K562 (cell line): Measurements from ENCODE around the gene CCDC28A. TPM values are rescaled to one million over a fixed set of nuclear protein-coding genes. Genes with fewer than 3 reads are reported as not detected.

ENCODE experiments used
- BMI1 ChIP-seq: fragments of 150-350 bp; IDR thresholded peaks from 2 replicates; pipeline ENCODE4 v1.6.1; 2014; ENCODE audit warnings: low read length
- CBFB ChIP-seq: sonication (generic); formaldehyde crosslinking; IDR thresholded peaks from 2 replicates; pipeline ENCODE4 v1.4.0; 2020; ENCODE audit warnings: mild to moderate bottlenecking, missing genetic modification reagents
- CC2D1A ChIP-seq: fragments of 450-650 bp; IDR thresholded peaks from 2 replicates; pipeline ENCODE4 v1.6.1; 2017; ENCODE audit warnings: mild to moderate bottlenecking
- FOXJ3 ChIP-seq: sonication (generic); formaldehyde crosslinking; IDR thresholded peaks from 2 replicates; pipeline ENCODE4 v1.4.0; 2020; ENCODE audit warnings: mild to moderate bottlenecking, missing genetic modification reagents
- GATAD2B ChIP-seq: fragments of 450-650 bp; IDR thresholded peaks from 2 replicates; pipeline ENCODE4 v1.6.1; 2017; ENCODE audit warnings: mild to moderate bottlenecking, borderline replicate concordance
- MED1 ChIP-seq: sonication (generic); formaldehyde crosslinking; IDR thresholded peaks from 2 replicates; pipeline ENCODE4 v1.8.1; 2023; ENCODE audit warnings: missing genetic modification reagents, borderline replicate concordance
- PCBP1 ChIP-seq: fragments of 200-400 bp; formaldehyde crosslinking; IDR thresholded peaks from 2 replicates; pipeline ENCODE4 v1.6.1; 2018; ENCODE audit warnings: mild to moderate bottlenecking, low read depth, low read length; ENCODE audit not compliant: poor library complexity, severe bottlenecking
- PHB2 ChIP-seq: fragments of 450-650 bp; IDR thresholded peaks from 2 replicates; pipeline ENCODE4 v1.6.1; 2017; ENCODE audit warnings: low read depth
- POLR2B ChIP-seq: fragments of 450-650 bp; IDR thresholded peaks from 2 replicates; pipeline ENCODE4 v1.6.1; 2018; ENCODE audit warnings: low read depth; ENCODE audit not compliant: partially characterized antibody
- RFX1 ChIP-seq: fragments of 450-650 bp; IDR thresholded peaks from 2 replicates; pipeline ENCODE4 v1.6.1; 2016; ENCODE audit warnings: mild to moderate bottlenecking, moderate library complexity
- RFX5 ChIP-seq: IDR thresholded peaks from 2 replicates; pipeline ENCODE4 v1.6.1; 2011; ENCODE audit warnings: low read depth, mild to moderate bottlenecking, improper control_type of control experiment, low read length
- RNF2 ChIP-seq: sonication (generic); IDR thresholded peaks from 2 replicates; pipeline ENCODE4 v1.6.1; 2016
- SMARCA4 ChIP-seq: fragments of 450-650 bp; IDR thresholded peaks from 2 replicates; pipeline ENCODE4 v1.6.1; 2016
- SNIP1 ChIP-seq: fragments of 450-650 bp; IDR thresholded peaks from 2 replicates; pipeline ENCODE4 v1.7.1; 2017; ENCODE audit warnings: low read depth, mild to moderate bottlenecking
- TCF3 ChIP-seq: sonication (generic); formaldehyde crosslinking; IDR thresholded peaks from 2 replicates; pipeline ENCODE4 v1.4.0; 2020; ENCODE audit warnings: mild to moderate bottlenecking, missing genetic modification reagents
- polyA plus RNA-seq, 8 experiments: library from polyadenylated mRNA; depleted of rRNA in 4 of 8; stranded (reverse) in 5 of 8; unstranded in 3 of 8; fragments of >200 nt; fragmentation: Nextera tagmentation in 2 of 8; fragmentation: Illumina TruSeq in 1 of 8; extraction: Ambion mirVana in 2 of 8; extraction: Trizol in 1 of 8; gene quantifications; 2 replicates each; pipeline versions ENCODE4 v1.2.1 to v1.2.3, GENCODE V29; 2011 to 2014; ENCODE audit warnings: inconsistent platforms in 1 of 8, missing spikeins in 1 of 8
- total RNA-seq, 7 experiments: library from RNA; depleted of rRNA in 6 of 7; stranded (reverse); fragments of >200 nt in 6 of 7; fragmentation: Illumina TruSeq in 2 of 7; extraction: Trizol in 2 of 7; gene quantifications; 2 replicates each; pipeline versions ENCODE4 v1.2.1 to v1.2.3, GENCODE V29; 2011 to 2021; ENCODE audit warnings: low replicate concordance in 1 of 7
- TF ChIP-seq, protein P1 (sequence below): fragments of 450-650 bp; IDR thresholded peaks from 2 replicates; pipeline ENCODE4 v1.6.1; 2016; ENCODE audit warnings: mild to moderate bottlenecking, moderate library complexity
- TF ChIP-seq, protein P2 (sequence below): fragments of 250-450 bp; sonication (Bioruptor Pico); IDR thresholded peaks from 2 replicates; pipeline ENCODE4 v1.4.0; 2020; ENCODE audit warnings: mild to moderate bottlenecking

CCDC28A gene
- total and polyA plus RNA-seq, 9 of the 15 experiments (the other 6 are each of a cell fraction or from before 2014, with no cell fraction given): 12.6 to 35.5 (median 19.1) TPM

DNA sequence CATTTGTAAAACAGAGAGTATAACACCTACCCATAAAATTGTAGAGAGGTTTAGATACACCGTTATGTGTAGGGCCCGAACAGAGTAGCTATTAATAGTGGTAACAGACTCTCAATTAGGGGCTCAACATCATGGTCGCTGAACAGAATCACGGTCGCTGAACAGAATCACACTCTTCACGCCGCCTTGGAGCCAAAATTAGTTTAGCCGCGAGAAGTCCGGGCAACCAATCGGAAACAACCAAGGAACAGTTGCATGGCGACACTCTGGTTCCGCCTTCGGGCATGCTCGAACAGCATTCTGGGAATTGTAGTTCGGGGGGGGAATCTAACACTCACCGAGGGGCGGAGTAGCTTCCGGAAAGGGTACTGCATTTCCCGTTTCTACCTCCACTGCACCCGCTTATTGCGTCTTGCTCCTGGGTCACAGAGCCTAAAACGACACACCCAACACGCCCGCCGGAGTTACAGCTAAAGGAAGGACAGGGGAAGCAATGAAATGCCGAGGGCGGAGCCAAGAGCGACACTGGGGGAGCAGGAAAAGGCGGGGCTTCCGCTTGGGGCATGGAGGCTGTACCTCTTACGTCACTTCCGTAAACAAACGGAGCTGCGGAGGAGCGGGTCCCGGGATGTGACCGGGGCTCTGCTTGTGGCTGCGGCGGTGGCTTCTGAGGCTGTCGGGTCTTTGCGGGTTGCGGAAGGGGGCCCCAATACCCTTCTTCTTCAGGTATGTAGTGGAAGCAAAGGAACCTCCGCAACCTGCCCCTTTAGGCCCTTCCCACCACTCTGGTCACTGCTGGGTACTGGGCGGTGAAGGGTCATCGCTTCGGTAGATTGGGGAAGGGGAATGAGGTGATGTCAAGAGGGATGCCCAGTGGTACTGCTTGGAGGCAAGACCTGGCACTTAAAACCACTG is at the start of gene CCDC28A (continued):
- TF ChIP-seq, protein P1, sequence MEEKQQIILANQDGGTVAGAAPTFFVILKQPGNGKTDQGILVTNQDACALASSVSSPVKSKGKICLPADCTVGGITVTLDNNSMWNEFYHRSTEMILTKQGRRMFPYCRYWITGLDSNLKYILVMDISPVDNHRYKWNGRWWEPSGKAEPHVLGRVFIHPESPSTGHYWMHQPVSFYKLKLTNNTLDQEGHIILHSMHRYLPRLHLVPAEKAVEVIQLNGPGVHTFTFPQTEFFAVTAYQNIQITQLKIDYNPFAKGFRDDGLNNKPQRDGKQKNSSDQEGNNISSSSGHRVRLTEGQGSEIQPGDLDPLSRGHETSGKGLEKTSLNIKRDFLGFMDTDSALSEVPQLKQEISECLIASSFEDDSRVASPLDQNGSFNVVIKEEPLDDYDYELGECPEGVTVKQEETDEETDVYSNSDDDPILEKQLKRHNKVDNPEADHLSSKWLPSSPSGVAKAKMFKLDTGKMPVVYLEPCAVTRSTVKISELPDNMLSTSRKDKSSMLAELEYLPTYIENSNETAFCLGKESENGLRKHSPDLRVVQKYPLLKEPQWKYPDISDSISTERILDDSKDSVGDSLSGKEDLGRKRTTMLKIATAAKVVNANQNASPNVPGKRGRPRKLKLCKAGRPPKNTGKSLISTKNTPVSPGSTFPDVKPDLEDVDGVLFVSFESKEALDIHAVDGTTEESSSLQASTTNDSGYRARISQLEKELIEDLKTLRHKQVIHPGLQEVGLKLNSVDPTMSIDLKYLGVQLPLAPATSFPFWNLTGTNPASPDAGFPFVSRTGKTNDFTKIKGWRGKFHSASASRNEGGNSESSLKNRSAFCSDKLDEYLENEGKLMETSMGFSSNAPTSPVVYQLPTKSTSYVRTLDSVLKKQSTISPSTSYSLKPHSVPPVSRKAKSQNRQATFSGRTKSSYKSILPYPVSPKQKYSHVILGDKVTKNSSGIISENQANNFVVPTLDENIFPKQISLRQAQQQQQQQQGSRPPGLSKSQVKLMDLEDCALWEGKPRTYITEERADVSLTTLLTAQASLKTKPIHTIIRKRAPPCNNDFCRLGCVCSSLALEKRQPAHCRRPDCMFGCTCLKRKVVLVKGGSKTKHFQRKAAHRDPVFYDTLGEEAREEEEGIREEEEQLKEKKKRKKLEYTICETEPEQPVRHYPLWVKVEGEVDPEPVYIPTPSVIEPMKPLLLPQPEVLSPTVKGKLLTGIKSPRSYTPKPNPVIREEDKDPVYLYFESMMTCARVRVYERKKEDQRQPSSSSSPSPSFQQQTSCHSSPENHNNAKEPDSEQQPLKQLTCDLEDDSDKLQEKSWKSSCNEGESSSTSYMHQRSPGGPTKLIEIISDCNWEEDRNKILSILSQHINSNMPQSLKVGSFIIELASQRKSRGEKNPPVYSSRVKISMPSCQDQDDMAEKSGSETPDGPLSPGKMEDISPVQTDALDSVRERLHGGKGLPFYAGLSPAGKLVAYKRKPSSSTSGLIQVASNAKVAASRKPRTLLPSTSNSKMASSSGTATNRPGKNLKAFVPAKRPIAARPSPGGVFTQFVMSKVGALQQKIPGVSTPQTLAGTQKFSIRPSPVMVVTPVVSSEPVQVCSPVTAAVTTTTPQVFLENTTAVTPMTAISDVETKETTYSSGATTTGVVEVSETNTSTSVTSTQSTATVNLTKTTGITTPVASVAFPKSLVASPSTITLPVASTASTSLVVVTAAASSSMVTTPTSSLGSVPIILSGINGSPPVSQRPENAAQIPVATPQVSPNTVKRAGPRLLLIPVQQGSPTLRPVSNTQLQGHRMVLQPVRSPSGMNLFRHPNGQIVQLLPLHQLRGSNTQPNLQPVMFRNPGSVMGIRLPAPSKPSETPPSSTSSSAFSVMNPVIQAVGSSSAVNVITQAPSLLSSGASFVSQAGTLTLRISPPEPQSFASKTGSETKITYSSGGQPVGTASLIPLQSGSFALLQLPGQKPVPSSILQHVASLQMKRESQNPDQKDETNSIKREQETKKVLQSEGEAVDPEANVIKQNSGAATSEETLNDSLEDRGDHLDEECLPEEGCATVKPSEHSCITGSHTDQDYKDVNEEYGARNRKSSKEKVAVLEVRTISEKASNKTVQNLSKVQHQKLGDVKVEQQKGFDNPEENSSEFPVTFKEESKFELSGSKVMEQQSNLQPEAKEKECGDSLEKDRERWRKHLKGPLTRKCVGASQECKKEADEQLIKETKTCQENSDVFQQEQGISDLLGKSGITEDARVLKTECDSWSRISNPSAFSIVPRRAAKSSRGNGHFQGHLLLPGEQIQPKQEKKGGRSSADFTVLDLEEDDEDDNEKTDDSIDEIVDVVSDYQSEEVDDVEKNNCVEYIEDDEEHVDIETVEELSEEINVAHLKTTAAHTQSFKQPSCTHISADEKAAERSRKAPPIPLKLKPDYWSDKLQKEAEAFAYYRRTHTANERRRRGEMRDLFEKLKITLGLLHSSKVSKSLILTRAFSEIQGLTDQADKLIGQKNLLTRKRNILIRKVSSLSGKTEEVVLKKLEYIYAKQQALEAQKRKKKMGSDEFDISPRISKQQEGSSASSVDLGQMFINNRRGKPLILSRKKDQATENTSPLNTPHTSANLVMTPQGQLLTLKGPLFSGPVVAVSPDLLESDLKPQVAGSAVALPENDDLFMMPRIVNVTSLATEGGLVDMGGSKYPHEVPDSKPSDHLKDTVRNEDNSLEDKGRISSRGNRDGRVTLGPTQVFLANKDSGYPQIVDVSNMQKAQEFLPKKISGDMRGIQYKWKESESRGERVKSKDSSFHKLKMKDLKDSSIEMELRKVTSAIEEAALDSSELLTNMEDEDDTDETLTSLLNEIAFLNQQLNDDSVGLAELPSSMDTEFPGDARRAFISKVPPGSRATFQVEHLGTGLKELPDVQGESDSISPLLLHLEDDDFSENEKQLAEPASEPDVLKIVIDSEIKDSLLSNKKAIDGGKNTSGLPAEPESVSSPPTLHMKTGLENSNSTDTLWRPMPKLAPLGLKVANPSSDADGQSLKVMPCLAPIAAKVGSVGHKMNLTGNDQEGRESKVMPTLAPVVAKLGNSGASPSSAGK: peak; percentile 78
- TF ChIP-seq RFX1: peak; percentile 96
- no peak for TF ChIP-seq MED1 (CRISPR knock-in tag)
- no peak for TF ChIP-seq TCF3 (CRISPR knock-in tag)
- TF ChIP-seq RFX5: no peak
- TF ChIP-seq PCBP1: no peak
- TF ChIP-seq SMARCA4: no peak
- no peak for TF ChIP-seq RNF2
- no peak for TF ChIP-seq CBFB (CRISPR knock-in tag)
- TF ChIP-seq GATAD2B: no peak
- no peak for TF ChIP-seq BMI1
- no peak for TF ChIP-seq PHB2
- TF ChIP-seq, protein P2, sequence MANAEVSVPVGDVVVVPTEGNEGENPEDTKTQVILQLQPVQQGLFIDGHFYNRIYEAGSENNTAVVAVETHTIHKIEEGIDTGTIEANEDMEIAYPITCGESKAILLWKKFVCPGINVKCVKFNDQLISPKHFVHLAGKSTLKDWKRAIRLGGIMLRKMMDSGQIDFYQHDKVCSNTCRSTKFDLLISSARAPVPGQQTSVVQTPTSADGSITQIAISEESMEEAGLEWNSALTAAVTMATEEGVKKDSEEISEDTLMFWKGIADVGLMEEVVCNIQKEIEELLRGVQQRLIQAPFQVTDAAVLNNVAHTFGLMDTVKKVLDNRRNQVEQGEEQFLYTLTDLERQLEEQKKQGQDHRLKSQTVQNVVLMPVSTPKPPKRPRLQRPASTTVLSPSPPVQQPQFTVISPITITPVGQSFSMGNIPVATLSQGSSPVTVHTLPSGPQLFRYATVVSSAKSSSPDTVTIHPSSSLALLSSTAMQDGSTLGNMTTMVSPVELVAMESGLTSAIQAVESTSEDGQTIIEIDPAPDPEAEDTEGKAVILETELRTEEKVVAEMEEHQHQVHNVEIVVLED (CRISPR knock-in tag): no peak
- TF ChIP-seq SNIP1: no peak
- TF ChIP-seq FOXJ3 (CRISPR knock-in tag): no peak
- peak; percentile 21 for TF ChIP-seq POLR2B
- no peak for TF ChIP-seq CC2D1A
